ENCODE data around the gene AGAP2.
A peak's percentile ranks its signal among the peaks of the same experiment; 100 is the strongest.
"Not testable (repeated sequence)": the region's sequence is repeated elsewhere in the genome, so short reads cannot be mapped to it uniquely, and the experiment has no call there.

The AGAP2 gene

DNA sequence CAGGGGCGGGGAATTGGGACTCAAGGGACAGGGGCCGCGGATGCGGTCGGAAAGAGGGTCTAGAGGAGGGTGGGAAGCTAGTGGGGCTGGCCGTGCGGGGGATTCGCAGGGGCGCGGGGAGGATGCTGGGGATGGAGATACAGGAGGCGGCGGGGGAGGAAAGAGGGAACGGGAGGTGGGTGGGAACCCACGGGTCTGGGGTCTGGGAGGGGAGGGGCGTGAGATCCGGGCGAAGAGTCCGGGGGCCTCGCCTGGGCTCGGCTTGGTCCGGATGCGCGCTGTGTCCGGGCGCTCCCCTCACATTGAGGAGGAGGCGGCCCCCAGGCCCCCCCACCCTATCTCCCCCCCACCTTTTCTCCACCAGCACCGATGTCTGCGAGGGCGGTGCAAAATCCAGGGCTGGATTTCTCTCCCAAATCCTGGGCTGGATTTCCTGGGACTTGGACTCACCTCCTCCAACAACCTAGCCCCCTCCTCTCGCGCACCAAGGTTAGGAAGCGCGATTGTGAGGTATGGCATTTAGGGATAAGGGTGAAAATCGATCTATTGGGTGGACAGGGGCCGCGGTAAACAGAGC, at the start of gene AGAP2:
TSS of gene AGAP2 (minus strand) at position 82 of the 577 bp plus-strand sequence. CDS start 496 bp downstream, outside the sequence.
- no peak for DNase-seq (ENCODE audit: extremely low read depth in 1 of 2, low read depth in 1 of 2)

DNA sequence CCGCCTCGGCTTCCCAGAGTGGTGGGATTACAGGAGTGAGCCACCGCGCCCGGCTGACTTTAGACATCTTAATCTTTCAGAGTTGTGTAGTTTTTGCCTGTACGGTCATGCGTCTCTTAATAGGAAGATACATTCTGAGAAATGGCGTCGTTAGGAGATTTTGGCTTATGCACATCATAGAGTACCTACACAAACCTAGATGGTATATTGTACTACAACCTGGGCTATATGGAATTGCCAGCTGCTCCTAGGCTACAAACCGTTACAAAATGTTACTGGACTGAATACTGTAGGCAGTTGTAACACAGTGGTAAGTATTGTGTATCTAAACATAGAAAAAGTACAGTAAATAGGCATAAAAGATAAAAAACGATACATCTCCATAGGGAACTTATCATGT, 45.3 kb upstream of the AGAP2 start:
- DNase-seq (ENCODE audit: extremely low read depth in 1 of 2, low read depth in 1 of 2): no peak

DNA sequence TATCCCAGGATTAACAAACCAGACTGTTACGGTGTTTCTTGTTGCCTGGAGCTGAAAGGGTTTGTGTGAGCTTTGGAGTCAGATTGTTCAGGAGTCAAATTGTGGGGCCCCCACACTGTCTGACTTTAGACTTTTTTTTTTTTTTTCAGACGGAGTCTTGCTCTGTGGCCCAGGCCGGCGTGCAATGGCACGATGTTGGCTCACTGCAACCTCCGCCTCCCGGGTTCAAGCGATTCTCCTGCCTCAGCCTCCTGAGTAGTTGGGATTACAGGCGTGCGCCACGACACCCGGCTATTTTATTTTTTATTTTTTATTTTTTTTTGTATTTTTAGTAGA, 44.9 kb upstream of the AGAP2 start:
- no peak for DNase-seq (ENCODE audit: extremely low read depth in 1 of 2, low read depth in 1 of 2)

DNA sequence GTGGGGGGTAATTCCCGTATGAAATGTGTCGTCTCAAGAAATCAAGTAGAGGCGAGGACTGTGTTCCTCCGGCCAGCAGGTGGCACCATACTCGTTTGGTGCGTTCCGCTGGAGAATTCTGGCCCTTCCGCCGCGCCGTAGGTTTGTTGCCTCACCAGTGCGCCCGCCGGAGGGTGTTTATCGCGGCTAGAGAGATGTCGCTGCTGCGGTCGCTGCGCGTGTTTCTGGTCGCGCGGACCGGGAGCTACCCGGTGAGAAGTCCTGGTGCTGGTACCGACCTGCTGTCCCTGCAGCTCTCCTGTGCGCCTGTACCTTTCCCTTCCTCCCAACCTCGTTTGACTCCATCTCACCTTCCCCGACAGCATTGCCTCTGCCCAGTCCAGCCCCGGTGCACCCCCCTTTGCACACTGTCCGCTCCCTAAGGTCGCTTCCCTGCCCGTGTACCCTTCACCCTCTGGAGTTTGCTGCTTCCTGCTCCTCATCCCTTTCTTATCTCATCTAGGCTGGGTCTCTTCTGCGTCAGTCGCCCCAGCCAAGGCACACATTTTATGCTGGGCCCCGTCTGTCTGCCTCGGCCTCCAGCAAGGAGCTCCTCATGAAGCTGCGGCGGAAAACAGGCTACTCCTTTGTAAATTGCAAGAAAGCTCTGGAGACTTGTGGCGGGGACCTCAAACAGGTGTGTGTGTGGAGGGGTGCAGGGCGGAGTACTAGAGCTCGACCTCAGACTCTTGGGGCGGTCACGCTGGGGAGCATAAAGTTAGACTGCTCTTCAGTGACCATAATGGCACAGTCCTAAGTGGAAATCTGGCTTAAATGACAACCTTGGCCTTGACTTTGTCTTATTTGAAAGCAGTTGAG, 44.3 kb upstream of the AGAP2 start, which contains the start of gene TSFM:
TSS of gene TSFM (plus strand) at position 180 of the 858 bp plus-strand sequence. CDS start at position 195, 15 bp downstream.
- peak; percentile 84 to 94 for DNase-seq (ENCODE audit: extremely low read depth in 1 of 2, low read depth in 1 of 2)

DNA sequence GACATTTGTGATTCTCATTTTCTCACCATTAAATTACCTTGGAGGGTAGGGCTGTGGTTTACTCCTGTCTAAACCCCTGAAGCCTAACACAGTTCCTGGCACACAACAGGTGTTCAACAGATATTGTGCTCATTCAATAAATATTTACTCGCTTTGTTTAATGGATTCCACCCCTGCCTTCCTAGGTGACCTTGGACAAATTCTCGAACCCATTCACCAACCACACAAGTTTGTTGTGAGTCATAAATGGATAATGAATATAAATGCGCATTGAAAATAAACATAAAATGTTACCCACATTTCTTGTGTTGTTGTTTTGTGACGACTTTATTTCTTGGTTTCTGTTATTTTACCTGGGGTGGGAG, 43.7 kb upstream of the AGAP2 start:
- no peak for DNase-seq (ENCODE audit: extremely low read depth in 1 of 2, low read depth in 1 of 2)

DNA sequence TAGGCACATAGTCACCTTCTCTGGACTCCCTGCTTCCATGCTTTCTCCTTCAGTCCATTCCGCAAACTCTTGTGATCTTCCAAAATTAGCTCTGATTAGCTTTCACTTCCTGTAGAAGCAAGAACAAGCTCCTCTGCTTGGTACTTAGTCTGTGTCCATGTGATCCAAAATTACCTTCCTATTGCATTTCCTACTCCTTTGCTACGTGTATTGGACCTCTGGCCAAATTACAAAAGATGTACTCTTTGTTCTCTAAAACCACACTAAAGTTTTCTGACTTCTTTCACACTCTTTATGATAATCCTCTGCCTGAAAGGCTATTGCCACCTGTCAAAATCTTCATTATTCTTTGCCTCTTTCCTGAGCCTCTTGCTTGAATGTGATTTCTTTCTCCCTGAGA, 43.3 kb upstream of the AGAP2 start:
- DNase-seq (ENCODE audit: extremely low read depth in 1 of 2, low read depth in 1 of 2): no peak

DNA sequence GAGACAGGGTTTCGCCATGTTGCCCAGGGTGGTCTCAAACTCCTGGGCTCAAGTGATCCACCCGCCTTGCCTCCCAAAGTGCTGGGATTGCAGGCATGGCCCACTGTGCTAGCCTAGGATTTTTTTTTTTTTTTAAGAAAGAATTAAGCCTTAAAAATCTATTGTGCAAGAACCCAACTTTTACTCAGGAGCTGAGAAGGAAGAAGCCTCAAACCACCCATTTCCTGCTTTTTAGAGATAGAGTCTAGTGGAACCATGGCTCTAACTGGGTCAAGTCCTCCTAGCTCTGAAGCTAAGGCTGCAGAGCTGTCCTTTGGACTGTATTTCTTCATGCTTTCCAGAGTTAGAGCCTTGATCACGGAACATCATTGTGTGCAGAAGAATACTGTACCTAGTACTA, 42.7 kb upstream of the AGAP2 start:
- no peak for DNase-seq (ENCODE audit: extremely low read depth in 1 of 2, low read depth in 1 of 2)

DNA sequence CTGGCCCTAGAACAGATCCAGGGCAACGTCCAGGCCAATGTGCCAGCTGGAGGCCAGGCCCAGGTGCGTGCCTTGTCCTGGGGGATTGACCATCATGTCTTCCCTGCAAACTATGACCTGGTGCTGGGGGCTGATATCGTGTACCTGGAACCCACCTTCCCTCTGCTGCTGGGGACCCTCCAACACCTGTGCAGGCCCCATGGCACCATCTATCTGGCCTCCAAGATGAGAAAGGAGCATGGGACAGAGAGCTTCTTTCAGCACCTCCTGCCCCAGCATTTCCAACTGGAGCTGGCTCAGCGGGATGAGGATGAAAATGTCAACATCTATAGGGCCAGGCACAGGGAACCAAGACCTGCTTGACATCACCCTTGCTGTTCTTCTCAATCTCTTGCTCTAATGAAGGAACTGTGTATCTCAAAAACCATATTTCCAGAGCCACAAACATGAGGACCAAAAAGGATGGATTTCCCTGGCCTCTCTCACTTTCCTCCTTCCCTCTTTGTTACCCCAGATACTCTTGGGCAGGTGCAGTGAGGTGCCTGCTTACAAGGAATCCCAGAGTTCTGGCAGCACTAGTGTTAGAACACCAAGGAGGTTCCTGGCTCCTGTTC, 41.8 kb upstream of the AGAP2 start:
- no peak for DNase-seq (ENCODE audit: extremely low read depth in 1 of 2, low read depth in 1 of 2)

DNA sequence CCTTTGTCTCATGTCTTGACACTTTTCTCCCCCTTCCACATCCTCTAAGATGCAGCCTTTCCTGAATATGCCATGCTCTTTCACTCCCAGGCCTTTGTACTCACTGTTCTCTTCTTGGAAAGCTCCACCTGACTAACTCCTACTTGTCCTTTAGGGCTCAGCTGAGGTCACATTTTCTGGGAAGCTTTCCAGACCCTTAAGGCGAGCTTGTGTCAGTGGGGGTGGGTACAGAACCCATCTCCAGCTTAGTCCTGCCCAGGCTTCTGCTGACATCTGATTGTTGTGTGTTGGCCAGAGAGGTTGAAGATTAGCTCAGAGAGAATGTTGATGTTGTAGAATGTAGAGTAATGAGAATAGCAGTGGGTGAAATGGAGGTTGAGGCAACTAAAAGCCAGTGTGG, 41.2 kb upstream of the AGAP2 start:
- DNase-seq (ENCODE audit: extremely low read depth in 1 of 2, low read depth in 1 of 2): no peak

DNA sequence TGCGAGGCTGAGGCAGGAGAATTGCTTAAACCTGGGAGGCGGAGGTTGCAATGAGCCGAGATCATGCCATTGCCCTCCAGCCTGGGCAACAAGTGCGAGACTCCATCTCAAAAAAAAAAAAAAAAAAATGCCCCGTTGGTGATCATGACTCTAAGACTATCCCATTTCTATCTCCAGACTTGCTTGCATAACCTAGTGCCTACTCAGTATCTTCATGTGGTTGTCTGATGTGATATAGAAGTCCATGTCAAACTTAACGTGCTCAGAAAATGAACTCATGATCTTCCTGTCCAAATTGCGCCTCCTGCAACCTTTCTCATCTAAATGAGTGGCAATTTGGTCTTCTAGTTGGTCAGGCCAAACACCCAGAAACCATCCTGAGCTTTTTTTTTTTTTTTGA, 39.4 kb upstream of the AGAP2 start:
- no peak for DNase-seq (ENCODE audit: extremely low read depth in 1 of 2, low read depth in 1 of 2)

DNA sequence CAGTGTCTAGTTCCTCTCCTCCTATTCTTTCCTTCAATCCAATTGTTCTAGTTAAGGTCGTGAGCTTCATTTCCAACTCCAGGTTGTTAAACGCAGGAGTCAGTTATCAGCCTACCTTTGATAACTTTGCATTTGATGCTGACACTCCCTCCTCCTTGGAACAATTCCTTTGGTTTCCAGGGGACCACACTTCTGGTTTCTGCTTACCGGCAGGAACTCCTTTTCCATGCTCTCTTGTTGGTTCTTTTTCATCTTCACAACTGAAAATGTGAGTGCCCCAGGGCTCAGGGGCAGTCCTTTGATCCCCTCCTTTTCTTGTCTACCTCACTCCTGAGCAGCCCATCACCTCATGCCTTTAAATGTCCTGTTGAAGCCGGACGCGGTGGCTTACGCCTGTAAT, 38.8 kb upstream of the AGAP2 start:
- DNase-seq (ENCODE audit: extremely low read depth in 1 of 2, low read depth in 1 of 2): no peak

DNA sequence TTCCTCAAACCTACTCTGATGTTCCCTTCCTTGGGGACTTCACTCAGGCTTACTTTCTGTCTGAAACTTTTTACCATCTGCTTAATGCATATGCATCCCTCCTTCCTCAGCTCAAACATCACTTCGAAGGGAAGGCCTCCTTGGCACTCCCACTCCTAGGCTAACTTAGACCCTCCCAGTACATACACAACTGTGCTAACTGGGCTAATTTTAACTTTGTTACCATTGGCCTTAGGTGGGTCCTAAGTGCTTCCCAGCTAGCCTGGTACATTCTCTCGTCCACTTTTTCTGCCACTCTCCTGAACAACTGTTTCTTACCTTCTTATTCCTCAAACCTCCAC, 37.7 kb upstream of the AGAP2 start:
- DNase-seq (ENCODE audit: extremely low read depth in 1 of 2, low read depth in 1 of 2): no peak

DNA sequence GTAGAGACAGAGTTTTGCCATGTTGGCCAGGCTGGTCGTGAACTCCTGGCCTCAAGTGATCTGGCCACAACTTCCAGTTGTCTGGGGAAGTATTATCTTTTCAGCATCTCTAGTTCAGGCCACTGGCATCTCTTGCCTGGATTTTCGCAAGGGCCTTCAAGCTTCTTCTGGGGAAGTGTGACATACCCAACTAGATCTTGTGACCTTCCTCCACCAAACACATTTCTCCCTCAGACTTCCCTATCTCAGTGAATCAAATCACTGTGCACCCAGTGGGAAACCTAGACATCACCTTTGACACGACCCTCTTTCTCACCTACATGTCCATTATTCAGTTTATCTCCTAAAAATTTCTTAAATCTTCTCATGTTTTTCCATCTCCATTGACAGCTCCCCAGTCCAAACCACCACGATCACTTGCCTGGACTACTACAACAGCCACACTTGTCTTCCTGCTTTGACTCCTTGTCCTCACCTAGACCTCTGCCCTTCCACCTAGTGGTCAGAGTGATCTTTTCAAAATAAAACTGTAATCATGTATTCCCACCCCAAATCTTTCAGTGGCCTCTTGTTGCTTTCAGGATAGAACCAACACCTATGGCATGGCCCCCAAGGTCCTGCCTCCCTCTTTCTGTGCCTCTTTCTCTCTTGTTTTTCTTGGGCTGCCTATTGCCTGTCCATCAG, 37.2 kb upstream of the AGAP2 start:
- DNase-seq (ENCODE audit: extremely low read depth in 1 of 2, low read depth in 1 of 2): no peak

DNA sequence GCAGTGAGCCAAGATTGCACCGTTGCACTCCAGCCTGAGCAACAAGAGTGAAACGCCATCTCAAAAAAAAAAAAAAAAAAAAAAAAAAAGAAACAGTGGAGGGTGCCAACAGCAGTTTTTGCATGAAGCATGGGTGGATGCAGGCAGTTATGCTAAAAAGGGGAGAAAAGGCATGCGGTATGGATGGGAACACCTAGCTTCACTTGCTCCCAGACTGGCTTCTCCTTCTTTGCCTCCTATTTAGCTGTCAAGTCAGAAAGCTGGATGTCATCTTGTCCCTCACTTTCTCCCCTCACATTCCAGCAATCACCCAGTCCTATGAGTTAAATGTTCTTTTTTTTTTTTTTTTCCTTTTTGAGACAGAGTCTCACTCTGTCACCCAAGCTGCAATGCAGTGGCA, 36.5 kb upstream of the AGAP2 start:
- no peak for DNase-seq (ENCODE audit: extremely low read depth in 1 of 2, low read depth in 1 of 2)

DNA sequence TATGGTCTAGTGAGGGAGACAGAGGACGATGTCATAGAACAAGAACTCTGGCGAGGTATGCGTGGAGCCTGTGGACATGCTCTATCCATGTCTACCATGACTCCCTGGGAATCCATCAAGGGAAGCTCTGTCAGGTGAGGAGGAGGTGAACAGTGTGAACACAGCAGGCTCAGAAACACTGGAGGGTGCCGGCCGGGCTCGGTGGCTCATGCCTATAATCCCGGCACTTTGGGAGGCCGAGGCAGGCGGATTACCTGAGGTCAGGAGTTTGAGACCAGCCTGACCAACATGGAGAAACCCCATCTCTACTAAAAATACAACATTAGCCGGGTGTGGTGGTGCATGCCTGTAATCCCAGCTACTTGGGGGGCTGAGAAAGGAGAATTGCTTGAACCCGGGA, 36.1 kb upstream of the AGAP2 start:
- not testable (repeated sequence) for DNase-seq (ENCODE audit: extremely low read depth in 1 of 2, low read depth in 1 of 2)

DNA sequence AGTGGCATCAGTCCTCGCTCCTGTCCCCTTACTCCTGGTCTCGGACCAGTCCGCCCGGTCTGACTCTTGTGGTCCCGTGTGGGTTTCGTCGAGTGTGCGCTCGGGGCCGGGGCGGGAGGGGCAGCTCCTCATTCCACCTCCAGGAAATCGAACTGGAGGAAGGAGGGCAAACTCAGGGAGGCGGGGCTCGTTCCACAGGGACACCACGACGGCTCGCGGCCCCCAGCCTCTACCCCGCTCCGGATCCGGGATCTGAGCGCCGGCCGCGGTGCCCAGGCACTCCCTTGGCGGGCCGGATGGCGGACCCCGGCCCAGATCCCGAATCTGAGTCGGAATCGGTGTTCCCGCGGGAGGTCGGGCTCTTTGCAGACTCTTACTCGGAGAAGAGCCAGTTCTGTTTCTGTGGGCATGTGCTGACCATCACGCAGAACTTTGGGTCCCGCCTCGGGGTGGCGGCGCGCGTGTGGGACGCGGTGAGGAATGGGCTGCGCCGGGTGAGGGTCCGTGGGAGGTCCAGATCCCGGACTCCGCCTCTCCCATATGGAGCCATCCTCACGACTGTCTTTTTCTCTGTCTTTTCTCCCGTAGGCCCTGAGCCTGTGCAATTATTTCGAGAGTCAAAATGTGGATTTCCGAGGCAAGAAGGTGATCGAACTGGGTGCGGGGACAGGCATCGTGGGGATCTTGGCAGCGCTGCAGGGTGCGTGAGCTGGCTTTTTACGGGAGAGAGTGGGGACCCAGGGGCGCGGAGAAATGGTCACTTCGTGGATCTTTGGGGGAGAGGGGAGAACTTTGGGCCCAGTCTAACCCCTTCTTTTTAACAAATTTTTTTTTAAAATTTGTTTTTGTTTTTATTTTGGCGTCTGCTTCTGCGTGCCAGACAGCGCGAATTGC, 34.1 kb upstream of the AGAP2 start, which contains the start of gene EEF1AKMT3:
TSS of gene EEF1AKMT3 (plus strand) at position 186 of the 894 bp plus-strand sequence. CDS start at position 297, 111 bp downstream.
- DNase-seq (ENCODE audit: extremely low read depth in 1 of 2, low read depth in 1 of 2): no peak

DNA sequence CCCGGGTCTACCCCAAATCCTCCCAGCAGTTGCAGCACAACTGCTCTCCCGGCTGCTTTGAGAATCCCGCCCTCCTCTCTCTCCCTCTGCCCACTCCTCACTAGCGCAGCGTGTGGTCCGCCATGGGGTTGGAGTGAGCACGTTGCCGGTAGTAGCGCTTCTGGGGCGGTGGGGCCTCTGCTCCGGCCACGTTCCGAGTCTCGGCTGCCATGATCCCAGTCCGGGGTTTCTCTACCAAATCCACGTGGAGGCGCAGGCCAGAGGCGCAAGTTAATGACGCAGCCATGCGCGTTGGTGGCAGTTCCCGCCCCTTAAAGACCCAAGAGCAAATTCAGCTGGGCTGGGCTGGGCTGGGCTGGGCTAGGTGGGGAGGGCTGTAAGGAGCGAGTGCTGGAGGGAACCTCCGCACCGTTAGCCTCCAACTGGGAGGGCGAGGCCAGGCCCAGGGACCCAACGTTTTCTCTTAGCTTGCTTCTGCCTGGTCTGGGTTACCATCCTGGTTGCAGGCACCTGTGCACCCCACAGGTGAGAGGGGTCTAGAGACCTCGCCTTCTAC, 33.4 kb upstream of the AGAP2 start, which contains the start of gene METTL1:
TSS of gene METTL1 (minus strand) at position 233 of the 556 bp plus-strand sequence. CDS start at position 211, 22 bp downstream.
- DNase-seq (ENCODE audit: extremely low read depth in 1 of 2, low read depth in 1 of 2): peak; percentile 88 to 93

DNA sequence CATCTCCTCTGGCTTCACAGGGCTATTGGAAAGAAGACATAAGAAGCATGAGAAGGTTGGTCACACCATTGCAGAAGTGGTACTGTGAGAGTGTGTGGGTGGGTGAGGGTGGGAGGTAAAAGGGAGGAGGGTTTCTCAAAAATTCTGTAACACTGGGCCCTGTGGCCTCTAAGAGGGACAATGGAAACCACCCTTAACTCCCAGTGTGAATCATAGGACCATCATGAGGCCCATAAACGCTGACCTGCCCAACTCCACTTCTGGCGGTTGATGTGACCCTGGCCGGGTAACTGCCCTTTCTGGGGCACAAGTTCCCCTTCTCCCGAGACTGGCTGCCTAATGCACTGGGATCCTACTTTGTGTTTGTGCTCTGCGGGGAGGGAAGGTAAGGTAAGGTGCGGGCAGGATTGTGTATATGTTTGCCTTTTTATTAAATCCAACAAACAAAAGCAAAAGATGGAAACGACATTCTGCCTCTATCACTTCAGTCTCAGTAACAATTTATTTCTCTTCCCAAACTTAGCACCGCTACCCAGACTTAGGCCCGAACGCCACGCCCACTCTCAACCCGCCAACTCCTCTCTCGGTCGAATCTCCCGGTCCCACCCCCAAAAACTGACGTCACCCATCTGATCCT, 32.8 kb upstream of the AGAP2 start:
- DNase-seq (ENCODE audit: extremely low read depth in 1 of 2, low read depth in 1 of 2): peak in 1 of 2 donors; percentile 90

DNA sequence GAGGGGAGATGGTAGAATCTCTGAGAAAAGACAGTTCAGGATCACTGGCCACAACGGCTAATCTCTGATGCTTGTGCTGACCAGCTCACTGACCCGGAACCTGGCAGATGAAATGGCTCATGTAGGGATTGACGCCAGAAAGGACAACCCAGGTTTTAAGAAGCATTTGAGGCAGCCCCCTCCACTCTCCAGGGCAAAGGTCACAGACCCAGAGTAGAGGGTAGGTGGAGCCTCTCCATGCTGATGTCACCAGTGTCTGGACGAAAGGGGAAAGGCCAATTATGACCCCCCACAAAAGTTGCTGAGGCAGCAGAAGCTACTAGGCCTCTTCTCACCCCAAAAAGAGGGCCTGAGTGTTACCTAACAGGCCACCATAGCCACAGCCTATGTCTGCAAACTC, 32.2 kb upstream of the AGAP2 start:
- no peak for DNase-seq (ENCODE audit: extremely low read depth in 1 of 2, low read depth in 1 of 2)

DNA sequence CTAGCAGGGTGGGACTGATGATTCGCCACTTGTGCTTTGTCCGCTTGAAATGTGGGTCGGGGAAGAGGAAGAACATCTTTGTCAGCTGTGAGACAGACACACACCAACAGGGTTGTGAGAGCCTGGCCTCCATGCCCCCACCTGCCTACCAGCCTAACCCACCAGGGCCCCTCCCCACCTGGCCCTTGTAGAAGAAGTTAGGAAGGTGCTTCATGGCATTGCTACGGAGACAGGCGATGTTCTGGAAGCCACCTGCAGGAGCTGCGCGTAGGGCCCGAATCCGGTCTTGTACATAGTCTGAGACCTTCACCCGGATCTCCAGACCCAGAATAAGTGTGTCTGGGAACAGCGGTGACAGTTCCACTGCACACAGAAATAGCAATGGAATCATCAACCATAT, 31.1 kb upstream of the AGAP2 start:
- no peak for DNase-seq (ENCODE audit: extremely low read depth in 1 of 2, low read depth in 1 of 2)

Measured in stimulated activated CD8-positive, alpha-beta memory T cell treated with anti-CD3 and anti-CD28 coated beads, Interleukin-7, amount 100 ng/mL, for 48 hours (primary cell).